Mesenchymal stem cell (in vitro differentiated cells and primary cell): ENCODE data around the gene GLA.
A peak's percentile ranks its signal among the peaks of the same experiment; 100 is the strongest.

Experiments used
- DNase-seq: peaks from one replicate; pipeline ENCODE4 v3.0.0-alpha.2; 2013
- H2AFZ ChIP-seq: one replicate; pipeline ENCODE4 v1.6.1; 2013; ENCODE audit warnings: low read depth, mild to moderate bottlenecking, control low read depth, inconsistent platforms, low read length, moderate library complexity
- H2AK5ac ChIP-seq: 2 replicates; pipeline ENCODE4 v1.6.1; 2013; ENCODE audit warnings: low read length, moderate library complexity, mild to moderate bottlenecking, inconsistent platforms; ENCODE audit not compliant: severe bottlenecking
- H2BK120ac ChIP-seq: one replicate; pipeline ENCODE4 v1.6.1; 2013; ENCODE audit warnings: low read depth, mild to moderate bottlenecking, inconsistent platforms, low read length, moderate library complexity
- H2BK12ac ChIP-seq, 2 experiments: one replicate each; pipeline ENCODE4 v1.6.1; 2013; ENCODE audit warnings: inconsistent platforms in 2 of 2, low read length in 2 of 2, mild to moderate bottlenecking in 2 of 2, moderate library complexity in 2 of 2, control low read depth in 1 of 2
- H2BK15ac ChIP-seq: one replicate; pipeline ENCODE4 v1.6.1; 2013; ENCODE audit warnings: mild to moderate bottlenecking, low read depth, inconsistent platforms; ENCODE audit not compliant: poor library complexity, severe bottlenecking
- H2BK5ac ChIP-seq: 2 replicates; pipeline ENCODE4 v1.6.1; 2013; ENCODE audit warnings: low read depth, mild to moderate bottlenecking, low read length, control low read depth, inconsistent platforms; ENCODE audit not compliant: poor library complexity, severe bottlenecking
- H3K14ac ChIP-seq, 2 experiments: one replicate each; pipeline ENCODE4 v1.6.1; 2013; ENCODE audit warnings: inconsistent platforms in 2 of 2, low read length in 2 of 2, control low read depth in 1 of 2, mild to moderate bottlenecking in 1 of 2, moderate library complexity in 1 of 2
- H3K18ac ChIP-seq, 2 experiments: one replicate each; pipeline ENCODE4 v1.6.1; 2013; ENCODE audit warnings: inconsistent platforms in 2 of 2, low read length in 2 of 2, control low read depth in 1 of 2, low read depth in 1 of 2, mild to moderate bottlenecking in 1 of 2
- H3K23ac ChIP-seq, 2 experiments: one replicate each; pipeline ENCODE4 v1.6.1; 2013; ENCODE audit warnings: inconsistent platforms in 2 of 2, low read length in 2 of 2, mild to moderate bottlenecking in 2 of 2, moderate library complexity in 2 of 2, control low read depth in 1 of 2
- H3K27ac ChIP-seq: 2 replicates; pipeline ENCODE4 v1.5.1; 2013; ENCODE audit warnings: mild to moderate bottlenecking, moderate library complexity, low read length, control low read depth, inconsistent platforms; ENCODE audit not compliant: poor library complexity, severe bottlenecking
- H3K27me3 ChIP-seq, 2 experiments: 2 replicates each; pipeline versions ENCODE4 v1.6.1 to v1.7.0; 2013; ENCODE audit warnings: low read length in 2 of 2, mild to moderate bottlenecking in 2 of 2, moderate library complexity in 2 of 2, control low read depth in 1 of 2, inconsistent platforms in 1 of 2; ENCODE audit not compliant: control insufficient read depth in 1 of 2, insufficient read depth in 1 of 2
- H3K36me3 ChIP-seq, 2 experiments: 2 replicates each; pipeline versions ENCODE4 v1.6.1 to v1.7.0; 2013; ENCODE audit warnings: low read length in 2 of 2, control low read depth in 1 of 2, inconsistent platforms in 1 of 2, low read depth in 1 of 2, mild to moderate bottlenecking in 1 of 2; ENCODE audit not compliant: insufficient read depth in 2 of 2, control insufficient read depth in 1 of 2
- H3K4ac ChIP-seq, 2 experiments: one replicate each; pipeline ENCODE4 v1.6.1; 2013; ENCODE audit warnings: inconsistent platforms in 2 of 2, low read length in 2 of 2, mild to moderate bottlenecking in 2 of 2, moderate library complexity in 2 of 2, control low read depth in 1 of 2, low read depth in 1 of 2
- H3K4me1 ChIP-seq: 2 replicates; pipeline ENCODE4 v1.6.1; 2013; ENCODE audit warnings: low read depth, low read length, control low read depth; ENCODE audit not compliant: control insufficient read depth, insufficient read depth
- H3K4me2 ChIP-seq: 2 replicates; pipeline ENCODE4 v1.6.1; 2013; ENCODE audit warnings: low read length, mild to moderate bottlenecking, inconsistent platforms; ENCODE audit not compliant: poor library complexity, severe bottlenecking
- H3K4me3 ChIP-seq, 2 experiments: 2 replicates each; pipeline versions ENCODE4 v1.5.1 to v1.7.0; 2013; ENCODE audit warnings: low read length in 2 of 2, mild to moderate bottlenecking in 2 of 2, control low read depth in 1 of 2, low read depth in 1 of 2; ENCODE audit not compliant: insufficient read depth in 1 of 2
- H3K79me1 ChIP-seq: replicated peaks from 2 replicates; pipeline ENCODE4 v1.6.1; 2013; ENCODE audit warnings: mild to moderate bottlenecking, control low read depth, low read length, inconsistent platforms; ENCODE audit not compliant: poor library complexity, severe bottlenecking
- H3K9ac ChIP-seq: 2 replicates; pipeline ENCODE4 v1.7.0; 2013; ENCODE audit warnings: mild to moderate bottlenecking, low read length, moderate library complexity
- H3K9me3 ChIP-seq: 2 replicates; pipeline ENCODE4 v1.7.0; 2013; ENCODE audit warnings: mild to moderate bottlenecking, low read length; ENCODE audit not compliant: control insufficient read depth
- H4K8ac ChIP-seq: one replicate; pipeline ENCODE4 v1.6.1; 2013; ENCODE audit warnings: inconsistent platforms, mild to moderate bottlenecking, low read length, moderate library complexity
- H4K91ac ChIP-seq: one replicate; pipeline ENCODE4 v1.6.1; 2013; ENCODE audit warnings: mild to moderate bottlenecking, low read length, inconsistent platforms
- WGBS: methylation state at CpG from one replicate; pipeline ENCODE4 v1.1.7; 2013; ENCODE audit warnings: mixed read lengths; 5-methylcytosine and 5-hydroxymethylcytosine counted together

Gene GLA

GRCh38 chrX:101416691-101417090 is 9.0 kb upstream of the GLA start:
- Histone ChIP-seq H3K4me3 (no peak overlapping the region), H3K9ac (peak overlapping the region; percentile 94), H3K9me3 (no peaks in the 10 kb centered on the region), H2BK120ac (no peak overlapping the region), H3K27ac (no peak overlapping the region), H3K36me3 (peaks cover 12 to 22% of the 10 kb centered on the region in 2 experiments), H2BK12ac (no peak overlapping the region), H3K14ac (no peak overlapping the region), H4K8ac (peak overlapping the region; percentile 64), H3K27me3 (peaks cover 0 to 6% of the 10 kb centered on the region in 2 experiments), H3K4me2 (no peak overlapping the region), H3K23ac (no peak overlapping the region), H3K18ac (peak overlapping the region in 1 of 2 experiments; percentile 54), H3K4me1 (peaks cover 2% of the 10 kb centered on the region), H3K79me1 (peaks cover 6% of the 10 kb centered on the region), H2BK15ac (no peak overlapping the region), H3K4ac (no peak overlapping the region), H4K91ac (peak overlapping the region; percentile 39), H2AFZ (no peak overlapping the region), H2AK5ac (no peak overlapping the region), H2BK5ac (no peak overlapping the region)
- DNase-seq = peak; percentile 61
- 82% methylated on average over 7 of the region's 7 CpGs for WGBS

GRCh38 chrX:101415180-101416145 is 7.7 kb upstream of the GLA start:
- peak overlapping the region in 1 of 2 experiments; percentile 62 for H3K18ac ChIP-seq
- peak overlapping the region; percentile 49 for H4K8ac ChIP-seq
- H2AFZ ChIP-seq = no peak overlapping the region
- H3K4ac ChIP-seq = peak overlapping the region in 1 of 2 experiments; percentile 28
- H2BK5ac ChIP-seq = no peak overlapping the region
- H3K14ac ChIP-seq = no peak overlapping the region
- no peak overlapping the region for H2BK120ac ChIP-seq
- H3K4me2 ChIP-seq = no peak overlapping the region
- peaks cover 12 to 22% of the 10 kb centered on the region in 2 experiments for H3K36me3 ChIP-seq
- H2BK12ac ChIP-seq = no peak overlapping the region
- H3K9me3 ChIP-seq = no peaks in the 10 kb centered on the region
- no peak overlapping the region for H2AK5ac ChIP-seq
- WGBS = 55% methylated on average over 5 of the region's 12 CpGs
- peaks cover 0 to 6% of the 10 kb centered on the region in 2 experiments for H3K27me3 ChIP-seq
- peaks cover 2% of the 10 kb centered on the region for H3K4me1 ChIP-seq
- H3K9ac ChIP-seq = peak overlapping the region; percentile 48
- H4K91ac ChIP-seq = no peak overlapping the region
- no peak overlapping the region for H2BK15ac ChIP-seq
- no peak overlapping the region for H3K4me3 ChIP-seq
- no peak overlapping the region for H3K23ac ChIP-seq
- peaks cover 6% of the 10 kb centered on the region for H3K79me1 ChIP-seq
- peak overlapping the region; percentile 17 for H3K27ac ChIP-seq
- peak; percentile 85 for DNase-seq

GRCh38 chrX:101411984-101412383 is 4.3 kb upstream of the GLA start:
- no peak for DNase-seq
- H2AK5ac ChIP-seq = no peak overlapping the region
- no peak overlapping the region for H2AFZ ChIP-seq
- no peak overlapping the region for H3K23ac ChIP-seq
- no peak overlapping the region for H3K18ac ChIP-seq
- H3K79me1 ChIP-seq = no peaks in the 10 kb centered on the region
- H3K4me3 ChIP-seq = no peak overlapping the region
- no peak overlapping the region for H4K91ac ChIP-seq
- no peak overlapping the region for H3K14ac ChIP-seq
- H3K4me1 ChIP-seq = peaks cover 2% of the 10 kb centered on the region
- H3K9me3 ChIP-seq = no peaks in the 10 kb centered on the region
- H2BK120ac ChIP-seq = no peak overlapping the region
- no peak overlapping the region for H3K9ac ChIP-seq
- no peak overlapping the region for H4K8ac ChIP-seq
- no peak overlapping the region for H3K4ac ChIP-seq
- H3K36me3 ChIP-seq = peaks cover 12 to 22% of the 10 kb centered on the region in 2 experiments
- H2BK12ac ChIP-seq = no peak overlapping the region
- no peak overlapping the region for H3K4me2 ChIP-seq
- WGBS = 97% methylated on average over 10 of the region's 10 CpGs
- no peak overlapping the region for H3K27ac ChIP-seq
- H2BK5ac ChIP-seq = no peak overlapping the region
- H3K27me3 ChIP-seq = peaks cover 0 to 3% of the 10 kb centered on the region in 2 experiments
- H2BK15ac ChIP-seq = no peak overlapping the region

GRCh38 chrX:101410461-101410860 is 2.7 kb upstream of the GLA start:
- H2BK15ac ChIP-seq = no peak overlapping the region
- no peak for DNase-seq
- H3K18ac ChIP-seq = no peak overlapping the region
- no peak overlapping the region for H3K23ac ChIP-seq
- no peaks in the 10 kb centered on the region for H3K4me1 ChIP-seq
- H2AFZ ChIP-seq = no peak overlapping the region
- H2BK12ac ChIP-seq = no peak overlapping the region
- H2BK5ac ChIP-seq = no peak overlapping the region
- H3K27me3 ChIP-seq = no peaks in the 10 kb centered on the region
- no peak overlapping the region for H2AK5ac ChIP-seq
- no peak overlapping the region for H3K14ac ChIP-seq
- no peak overlapping the region for H4K8ac ChIP-seq
- WGBS = 71% methylated on average over 3 of the region's 7 CpGs
- H3K9me3 ChIP-seq = no peaks in the 10 kb centered on the region
- no peak overlapping the region for H3K27ac ChIP-seq
- H3K9ac ChIP-seq = peak overlapping the region; percentile 95
- H3K79me1 ChIP-seq = peaks cover 1% of the 10 kb centered on the region
- no peak overlapping the region for H3K4ac ChIP-seq
- H3K4me2 ChIP-seq = no peak overlapping the region
- peaks cover 12 to 22% of the 10 kb centered on the region in 2 experiments for H3K36me3 ChIP-seq
- H2BK120ac ChIP-seq = no peak overlapping the region
- H3K4me3 ChIP-seq = peak overlapping the region in 1 of 2 experiments; percentile 90
- H4K91ac ChIP-seq = no peak overlapping the region
